Epithelial cell of proximal tubule (primary cell): ENCODE data around the gene FOLR2. TPM values are rescaled to one million over a fixed set of nuclear protein-coding genes. Genes with fewer than 3 reads are reported as not detected.

Experiments
- DNase-seq: peaks from one replicate; pipeline ENCODE4 v3.0.0-alpha.2; 2011; ENCODE audit warnings: low read depth
- H3K4me3 ChIP-seq: 2 replicates; pipeline ENCODE4 v1.5.1; 2011; ENCODE audit warnings: low read depth, mild to moderate bottlenecking, low read length
- CTCF ChIP-seq: conservative IDR thresholded peaks from 2 replicates; pipeline ENCODE4 v1.5.1; 2012; ENCODE audit warnings: low read depth, mild to moderate bottlenecking, low read length
- total RNA-seq: library from RNA; depleted of rRNA; stranded (reverse); fragments of >200 nt; gene quantifications from 2 replicates; pipeline ENCODE4 v1.2.3, GENCODE V29; 2015

Gene FOLR2
- total RNA-seq, 1 donor from 2014 or later, result not detected

GRCh38 chr11:72217841-72218240 is 1.2 kb downstream of the FOLR2 start:
- no peak for DNase-seq
- TF ChIP-seq CTCF, result no peak
- no peak overlapping the region for H3K4me3 ChIP-seq

GRCh38 chr11:72218251-72218745 is 1.7 kb downstream of the FOLR2 start:
- no peak overlapping the region for H3K4me3 ChIP-seq
- no peak for DNase-seq
- no peak for TF ChIP-seq CTCF

- H3K4me3 ChIP-seq, result no peak overlapping the region
- no peak for TF ChIP-seq CTCF
- DNase-seq, result no peak
Observed at GRCh38 chr11:72220696-72221363, 4.2 kb downstream of the FOLR2 start.

DNA sequence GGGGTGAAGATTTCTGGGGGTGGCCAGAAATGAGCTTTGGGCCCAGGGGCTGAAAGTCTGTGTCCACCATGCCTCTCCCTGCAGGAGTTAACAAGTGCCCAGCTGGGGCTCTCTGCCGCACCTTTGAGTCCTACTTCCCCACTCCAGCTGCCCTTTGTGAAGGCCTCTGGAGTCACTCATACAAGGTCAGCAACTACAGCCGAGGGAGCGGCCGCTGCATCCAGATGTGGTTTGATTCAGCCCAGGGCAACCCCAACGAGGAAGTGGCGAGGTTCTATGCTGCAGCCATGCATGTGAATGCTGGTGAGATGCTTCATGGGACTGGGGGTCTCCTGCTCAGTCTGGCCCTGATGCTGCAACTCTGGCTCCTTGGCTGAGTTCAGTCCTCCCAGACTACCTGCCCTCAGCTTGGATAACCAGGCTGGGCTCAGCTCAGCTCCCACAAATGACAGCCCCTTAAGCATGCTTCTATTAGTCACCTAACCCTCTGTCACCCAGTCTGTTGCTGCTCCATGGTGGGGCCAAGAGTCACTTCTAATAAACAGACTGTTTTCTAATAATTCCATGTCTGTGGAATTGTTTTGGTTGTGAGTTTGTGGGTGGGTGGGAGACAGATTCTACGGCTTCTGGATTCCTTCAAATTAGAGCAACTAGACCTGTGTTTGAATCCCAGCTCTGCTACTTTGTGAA is 4.9 kb downstream of the FOLR2 start:
- no peak for DNase-seq
- no peak for TF ChIP-seq CTCF
- H3K4me3 ChIP-seq, result no peak overlapping the region

DNA sequence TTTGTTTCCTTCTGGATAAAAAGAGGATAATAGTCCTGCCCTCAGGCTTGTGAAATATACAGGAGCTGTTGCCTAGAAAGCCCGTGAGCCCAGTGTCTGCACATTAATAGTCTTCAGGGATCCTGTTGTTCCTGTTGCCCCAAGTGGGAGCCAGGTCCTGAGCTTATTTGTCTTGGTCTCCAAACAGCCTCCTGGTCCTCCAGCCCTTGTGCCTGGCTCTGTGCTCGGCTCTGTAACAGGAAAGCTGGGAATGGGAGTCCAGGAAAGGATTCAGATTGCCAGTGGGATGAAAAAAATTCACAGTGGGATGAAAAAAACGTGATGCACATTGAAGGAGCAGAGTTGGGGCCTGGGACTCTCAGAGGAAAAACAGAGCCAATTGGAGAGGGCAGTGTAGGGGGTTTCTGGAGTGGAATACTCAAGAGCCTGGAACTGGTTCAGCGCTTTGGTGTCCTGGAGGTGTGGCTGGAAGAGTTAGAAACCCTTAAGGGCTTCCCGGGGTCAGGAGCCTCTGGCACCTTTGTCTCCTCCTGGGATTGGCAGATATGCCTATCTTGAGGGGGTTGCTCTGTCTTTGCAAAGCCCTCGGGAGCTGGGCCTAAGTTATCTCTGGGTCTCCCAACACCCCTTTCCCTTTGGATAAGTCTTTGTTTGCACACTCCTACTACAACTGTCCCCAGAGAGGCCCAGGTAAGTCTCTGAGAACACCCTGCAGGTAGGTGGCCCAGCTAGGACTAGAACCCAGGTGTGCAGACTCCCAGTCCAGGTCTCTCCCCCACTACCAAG is 5.7 kb downstream of the FOLR2 start:
- peak overlapping the region; percentile 91 for H3K4me3 ChIP-seq
- no peak for TF ChIP-seq CTCF
- no peak for DNase-seq

DNA sequence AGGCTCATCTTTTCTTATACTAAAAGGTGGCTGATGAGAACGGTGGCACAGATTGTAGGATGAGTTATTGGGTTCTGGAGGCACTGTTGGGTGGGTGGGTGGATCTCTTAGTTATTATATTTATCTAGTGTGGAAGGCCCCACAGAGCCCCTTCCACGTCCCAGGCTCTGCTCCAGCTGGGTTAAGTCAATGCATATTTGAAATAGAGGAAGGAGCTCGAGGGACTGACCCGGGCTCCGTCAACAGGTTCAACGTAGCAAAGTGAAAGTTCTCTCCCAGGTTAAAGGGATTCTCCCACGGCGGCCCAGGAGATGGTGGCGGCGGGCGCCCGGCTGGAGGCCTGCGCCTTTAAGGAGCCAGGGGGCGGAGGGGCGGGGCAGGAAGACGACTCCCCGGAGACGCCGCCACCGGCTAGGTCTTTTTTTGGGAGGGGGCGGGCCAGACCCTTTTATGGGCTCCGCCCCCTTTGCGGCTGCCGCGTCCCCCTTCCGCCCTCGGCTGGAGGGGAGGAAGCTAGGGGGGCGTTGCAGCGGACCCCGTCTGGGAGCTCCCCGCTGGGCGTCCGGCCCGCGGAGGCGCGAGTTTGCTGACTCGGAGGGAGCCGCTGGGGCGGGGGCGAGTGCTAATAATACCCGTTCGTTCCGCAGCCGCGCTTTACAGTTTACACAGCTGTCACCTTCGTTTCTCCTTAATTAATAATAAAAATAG is 6.5 kb downstream of the FOLR2 start:
- peak overlapping the region; percentile 91 for H3K4me3 ChIP-seq
- TF ChIP-seq CTCF, result peak; percentile 21
- DNase-seq, result peak; percentile 26
